GM23338 (cell line): ENCODE results near the gene PDLIM5. TPM values are rescaled to one million over a fixed set of nuclear protein-coding genes. Genes with fewer than 3 reads are reported as not detected.

Source experiments
- ATAC-seq: fragments of 200-7000 bp; cut with Tn5 transposase; 3 replicates; pipeline ENCODE4 v1.9.1; 2020
- DNase-seq: peaks from one replicate; pipeline ENCODE4 v3.0.0-alpha.2; 2015; ENCODE audit warnings: low spot score
- H2AFZ ChIP-seq: fragments of 200-600 bp; sonication (generic); 2 replicates; pipeline ENCODE4 v1.8.0; 2016; ENCODE audit warnings: antibody characterized with exemption, mild to moderate bottlenecking, moderate library complexity
- H3F3A ChIP-seq: fragments of 200-600 bp; sonication (generic); replicated peaks from 2 replicates; pipeline ENCODE4 v1.8.0; 2017; ENCODE audit warnings: antibody characterized with exemption, mixed run types, low read depth
- H3K27ac ChIP-seq: fragments of 200-600 bp; sonication (generic); 2 replicates; pipeline ENCODE4 v1.6.1; 2016; ENCODE audit warnings: low read depth
- H3K27me3 ChIP-seq: fragments of 200-600 bp; sonication (generic); 2 replicates; pipeline ENCODE4 v1.8.0; 2016; ENCODE audit warnings: mild to moderate bottlenecking, mixed run types, moderate library complexity; ENCODE audit not compliant: insufficient read depth
- H3K36me3 ChIP-seq: fragments of 200-600 bp; sonication (generic); 2 replicates; pipeline ENCODE4 v1.8.0; 2016; ENCODE audit warnings: mild to moderate bottlenecking; ENCODE audit not compliant: insufficient read depth
- H3K4me1 ChIP-seq: fragments of 200-600 bp; sonication (generic); 2 replicates; pipeline ENCODE4 v1.8.0; 2016; ENCODE audit warnings: mild to moderate bottlenecking, moderate library complexity; ENCODE audit not compliant: insufficient read depth
- H3K4me2 ChIP-seq: fragments of 200-600 bp; sonication (generic); 2 replicates; pipeline ENCODE4 v1.7.1; 2017; ENCODE audit warnings: mixed run types
- H3K4me3 ChIP-seq: fragments of 200-600 bp; sonication (generic); 2 replicates; pipeline ENCODE4 v1.6.1; 2016; ENCODE audit warnings: mixed run types
- H3K79me2 ChIP-seq: fragments of 200-600 bp; sonication (generic); replicated peaks from 2 replicates; pipeline ENCODE4 v1.8.0; 2017; ENCODE audit warnings: mild to moderate bottlenecking; ENCODE audit not compliant: insufficient read depth
- H3K9me2 ChIP-seq: fragments of 200-600 bp; sonication (generic); 2 replicates; pipeline ENCODE4 v1.8.0; 2017; ENCODE audit not compliant: insufficient read depth
- H4K20me1 ChIP-seq: fragments of 200-600 bp; sonication (generic); replicated peaks from 2 replicates; pipeline ENCODE4 v1.8.0; 2017; ENCODE audit warnings: mild to moderate bottlenecking; ENCODE audit not compliant: insufficient read depth
- H3K27ac Mint-ChIP-seq: 2 replicates; pipeline ENCODE4 v1.8.0; 2020; ENCODE audit warnings: inconsistent platforms, mild to moderate bottlenecking, moderate library complexity, mixed read lengths
- H3K27me3 Mint-ChIP-seq: 3 replicates; pipeline ENCODE4 v1.8.0; 2022; ENCODE audit warnings: low read depth, mild to moderate bottlenecking, moderate library complexity, mixed read lengths, inconsistent platforms; ENCODE audit not compliant: insufficient read depth, poor library complexity
- H3K36me3 Mint-ChIP-seq: 3 replicates; pipeline ENCODE4 v1.8.0; 2021; ENCODE audit warnings: low read depth, mild to moderate bottlenecking, inconsistent platforms, moderate library complexity, mixed read lengths
- H3K4me1 Mint-ChIP-seq: 3 replicates; pipeline ENCODE4 v1.8.0; 2020; ENCODE audit warnings: mild to moderate bottlenecking, inconsistent platforms, mixed read lengths
- H3K4me3 Mint-ChIP-seq: 3 replicates; pipeline ENCODE4 v1.8.0; 2021; ENCODE audit warnings: moderate library complexity, mild to moderate bottlenecking, inconsistent platforms, mixed read lengths
- H3K9me3 Mint-ChIP-seq: 3 replicates; pipeline ENCODE4 v1.8.0; 2020; ENCODE audit warnings: moderate library complexity, mild to moderate bottlenecking, inconsistent platforms, mixed read lengths
- CREB1 ChIP-seq: fragments of 250-450 bp; sonication (Bioruptor Pico); IDR thresholded peaks from 2 replicates; pipeline ENCODE4 v1.5.0; 2020; ENCODE audit warnings: low read depth, mild to moderate bottlenecking, moderate library complexity
- CTCF ChIP-seq, 2 experiments: fragments of 200-600 bp in 1 of 2; sonication (generic) in 1 of 2; conservative IDR thresholded peaks; 2 replicates each; pipeline versions ENCODE4 v1.5.1 to v1.6.1; 2016 to 2017; ENCODE audit warnings: antibody characterized with exemption in 2 of 2, low read depth in 2 of 2, mild to moderate bottlenecking in 2 of 2, moderate library complexity in 1 of 2
- ETS1 ChIP-seq: IDR thresholded peaks from 2 replicates; pipeline ENCODE4 v1.6.1; 2016; ENCODE audit warnings: antibody characterized with exemption
- EZH2 ChIP-seq: fragments of 200-600 bp; sonication (generic); IDR thresholded peaks from one replicate; pipeline ENCODE4 v1.8.0; 2017; ENCODE audit warnings: antibody characterized with exemption, mild to moderate bottlenecking, low read depth; ENCODE audit not compliant: unreplicated experiment
- EZH2phosphoT487 ChIP-seq: fragments of 200-600 bp; sonication (generic); IDR thresholded peaks from one replicate; pipeline ENCODE4 v1.8.1; 2018; ENCODE audit warnings: antibody characterized with exemption; ENCODE audit not compliant: unreplicated experiment
- JUNB ChIP-seq: IDR thresholded peaks from one replicate; pipeline ENCODE4 v1.6.1; 2016; ENCODE audit warnings: antibody characterized with exemption; ENCODE audit not compliant: unreplicated experiment
- POLR2AphosphoS5 ChIP-seq: IDR thresholded peaks from 2 replicates; pipeline ENCODE4 v1.6.1; 2016; ENCODE audit warnings: antibody characterized with exemption, low read depth
- REST ChIP-seq: IDR thresholded peaks from one replicate; pipeline ENCODE4 v1.6.1; 2018; ENCODE audit warnings: antibody characterized with exemption; ENCODE audit not compliant: unreplicated experiment
- STAT1 ChIP-seq: IDR thresholded peaks from one replicate; pipeline ENCODE4 v1.6.1; 2016; ENCODE audit warnings: antibody characterized with exemption; ENCODE audit not compliant: unreplicated experiment
- ZNF114 ChIP-seq: fragments of 250-450 bp; sonication (Bioruptor Pico); IDR thresholded peaks from 2 replicates; pipeline ENCODE4 v1.5.0; 2020; ENCODE audit warnings: mild to moderate bottlenecking, moderate library complexity
- ZNF331 ChIP-seq: fragments of 250-450 bp; sonication (Bioruptor Pico); IDR thresholded peaks from 2 replicates; pipeline ENCODE4 v1.5.0; 2020; ENCODE audit warnings: low read depth, mild to moderate bottlenecking, moderate library complexity
- ZNF462 ChIP-seq: fragments of 250-450 bp; sonication (Bioruptor Pico); IDR thresholded peaks from 2 replicates; pipeline ENCODE4 v1.5.0; 2020; ENCODE audit warnings: mild to moderate bottlenecking, moderate library complexity
- polyA plus RNA-seq: library from polyadenylated mRNA; unstranded; fragments of >200 nt; fragmentation: Nextera tagmentation; extraction: Ambion mirVana; gene quantifications from 2 replicates; pipeline ENCODE4 v1.2.1, GENCODE V29; 2016
- total RNA-seq: library from RNA; depleted of rRNA; stranded (reverse); fragments of >200 nt; shearing (Covaris generic); gene quantifications from 2 replicates; pipeline ENCODE4 v1.2.3, GENCODE V29; 2014

PDLIM5 gene
- total and polyA plus RNA-seq, 2 experiments from 2014 or later, result 45.2 to 53.0 TPM

- Mint-ChIP-seq H3K4me3 (no peak overlapping the region), H3K4me1 (no peaks in the 10 kb centered on the region), H3K9me3 (no peaks in the 10 kb centered on the region), H3K27me3 (no peaks in the 10 kb centered on the region), H3K36me3 (peaks cover 13% of the 10 kb centered on the region), H3K27ac (no peak overlapping the region)
- Histone ChIP-seq H3K36me3 (no peaks in the 10 kb centered on the region), H3K27ac (no peak overlapping the region), H3F3A (no peaks in the 10 kb centered on the region), H3K4me1 (0 out of 2 replicates have a peak, but pooled peaks cover 5% of the 10 kb centered on the region), H3K79me2 (no peaks in the 10 kb centered on the region), H2AFZ (no peak overlapping the region), H4K20me1 (no peaks in the 10 kb centered on the region), H3K4me2 (no peak overlapping the region), H3K4me3 (no peak overlapping the region), H3K27me3 (no peaks in the 10 kb centered on the region), H3K9me2 (no peaks in the 10 kb centered on the region)
- ATAC-seq (no peak), DNase-seq (no peak)
- TF ChIP-seq ZNF114 (CRISPR knock-in tag) (no peak), STAT1 (no peak), EZH2phosphoT487 (no peak), CTCF (conservative IDR thresholded peaks at IDR 0.05; ENCODE audit: low read depth in 2 of 2) (no peak), ZNF331 (CRISPR knock-in tag) (no peak), JUNB (no peak), ZNF462 (no peak), CREB1 (CRISPR knock-in tag) (no peak), EZH2 (no peak), REST (no peak), POLR2AphosphoS5 (no peak), ETS1 (no peak)
These were observed 138.8 kb downstream of the PDLIM5 start for GRCh38 chr4:94590493-94590892.
